ENCODE results near the gene DNTTIP2.

GRCh38 chr1:93820554-93821422, 58.2 kb downstream of the DNTTIP2 start:
- TF ChIP-seq STAT6 (CRISPR knock-in tag; conservative IDR thresholded peaks at IDR 0.05; ENCODE audit: low read depth), result no peak
- TF ChIP-seq CTCF (IDR thresholded peaks at IDR 0.05), result no peak
- TF ChIP-seq E2F5 (CRISPR knock-in tag; IDR thresholded peaks at IDR 0.05), result no peak
- no peak for TF ChIP-seq NFE2L1 (CRISPR knock-in tag; IDR thresholded peaks at IDR 0.05)
- TF ChIP-seq EMX1 (CRISPR knock-in tag; IDR thresholded peaks at IDR 0.05), result no peak
- TF ChIP-seq ZNF396 (CRISPR knock-in tag; IDR thresholded peaks at IDR 0.05; ENCODE audit: borderline replicate concordance), result no peak
- TF ChIP-seq HMGA2 (CRISPR knock-in tag; IDR thresholded peaks at IDR 0.05), result no peak
- TF ChIP-seq NR3C1 (CRISPR knock-in tag; conservative IDR thresholded peaks at IDR 0.05; ENCODE audit: low read depth), result no peak
- no peak for TF ChIP-seq ZBTB21 (CRISPR knock-in tag; IDR thresholded peaks at IDR 0.05; ENCODE audit: borderline replicate concordance)
- TF ChIP-seq ETV6 (CRISPR knock-in tag; IDR thresholded peaks at IDR 0.05), result no peak
